ENCODE results near the gene SIGLEC6. TPM values are rescaled to one million over a fixed set of nuclear protein-coding genes. Genes with fewer than 3 reads are reported as not detected.
A peak's percentile ranks its signal among the peaks of the same experiment; 100 is the strongest.

The SIGLEC6 gene
- total and polyA plus RNA-seq, 8 donors = 0.16 to 0.67 (median 0.26) TPM; not detected in 4

GRCh38 chr19:51480590-51480989 lies 50.9 kb downstream of the SIGLEC6 start:
- intact Hi-C loops (cut with DNase I) = no loop called here
- Histone ChIP-seq H3K9me3 (no peaks in the 10 kb centered on the region), H3K4me1 (no peaks in the 10 kb centered on the region), H3K4me3 (no peak overlapping the region), H3K36me3 (no peaks in the 10 kb centered on the region), H3K27ac (no peak overlapping the region), H3K27me3 (peaks cover 0 to 6% (median 0%) of the 10 kb centered on the region in 4 donors)
- ATAC-seq = peak in 1 of 4 donors; percentile 50
- 22 to 25% methylated on average over 8 of the region's 8 CpGs for WGBS, 2 donors
- FAIRE-seq = no peak
- no peak for TF ChIP-seq CTCF (IDR thresholded peaks at IDR 0.05)
- DNase-seq = no peak

- FAIRE-seq (no peak), ATAC-seq (no peak), DNase-seq (no peak)
- 62 to 75% methylated on average over 12 of the region's 12 CpGs for WGBS, 2 donors
- H3K9me3 ChIP-seq = no peaks in the 10 kb centered on the region
- intact Hi-C loops (cut with DNase I) = loop anchor here in 2 of 3 donors (10.0 kb wide), 1 partner anchor 175 kb away; no protein-coding TSS in a partner anchor
- H3K4me1 ChIP-seq = no peaks in the 10 kb centered on the region
- H3K27me3 ChIP-seq = peaks cover 0 to 6% (median 0%) of the 10 kb centered on the region in 4 donors
- TF ChIP-seq CTCF (IDR thresholded peaks at IDR 0.05) = no peak
- no peak overlapping the region for H3K4me3 ChIP-seq
- H3K27ac ChIP-seq = no peak overlapping the region
- H3K36me3 ChIP-seq = no peaks in the 10 kb centered on the region
These were observed 51.7 kb downstream of the SIGLEC6 start for GRCh38 chr19:51479531-51480331.

- ATAC-seq = no peak
- Histone ChIP-seq H3K9me3 (no peaks in the 10 kb centered on the region), H3K36me3 (no peaks in the 10 kb centered on the region), H3K4me1 (no peaks in the 10 kb centered on the region), H3K4me3 (no peak within 1 kb of the TSS), H3K27me3 (peaks cover 0 to 6% (median 0%) of the 10 kb centered on the region in 4 donors), H3K27ac (no peak within 1 kb of the TSS)
- TF ChIP-seq CTCF (IDR thresholded peaks at IDR 0.05) = no peak
- intact Hi-C loops (cut with DNase I) = loop anchor here in 2 of 3 donors (10.0 kb wide), 1 partner anchor 176 kb away; no protein-coding TSS in a partner anchor
- 48 to 52% methylated on average over 14 to 17 of the region's 17 CpGs for WGBS, 2 donors
- DNase-seq = no peak
- FAIRE-seq = no peak
These were observed 52.9 kb downstream of the SIGLEC6 start, which contains the start of gene CEACAM18 for GRCh38 chr19:51478381-51479234. Gene CEACAM18 (plus strand): TSS chr19:51478539.

GRCh38 chr19:51477344-51477743 lies 54.1 kb downstream of the SIGLEC6 start:
- Histone ChIP-seq H3K27ac (no peak overlapping the region), H3K9me3 (no peaks in the 10 kb centered on the region), H3K4me3 (no peak overlapping the region), H3K36me3 (no peaks in the 10 kb centered on the region), H3K27me3 (peaks cover 0 to 6% (median 0%) of the 10 kb centered on the region in 4 donors), H3K4me1 (no peaks in the 10 kb centered on the region)
- no peak for TF ChIP-seq CTCF (IDR thresholded peaks at IDR 0.05)
- 37 to 50% methylated on average over 5 of the region's 5 CpGs for WGBS, 2 donors
- no peak for ATAC-seq
- DNase-seq = no peak
- FAIRE-seq = no peak
- intact Hi-C loops (cut with DNase I) = loop anchor here in 2 of 3 donors (10.0 kb wide), 1 partner anchor 177 kb away; no protein-coding TSS in a partner anchor
